PC-9 (cell line): Measurements from ENCODE around the gene SNAI3. TPM values are rescaled to one million over a fixed set of nuclear protein-coding genes. Genes with fewer than 3 reads are reported as not detected.

ENCODE experiments used
- BruUV-seq: library from RNA; stranded (reverse); fragments of 400-500 nt; replicated peaks from 2 replicates; lab custom pipeline; 2021; lab: Mats Ljungman, UMichigan
- CTCF ChIA-PET: fragments of 300-600 bp; sonication (Branson Sonifier 250); formaldehyde crosslinking; loops from one replicate; lab custom pipeline; 2022; ENCODE audit warnings: antibody characterized with exemption; lab: Charles Lee
- POLR2A ChIA-PET: fragments of 300-600 bp; sonication (Branson Sonifier 250); formaldehyde crosslinking; loops from one replicate; lab custom pipeline; 2022; ENCODE audit warnings: antibody characterized with exemption; ENCODE audit not compliant: unreplicated experiment; lab: Charles Lee
- DNase-seq, 2 experiments: peaks; one replicate each; pipeline versions ENCODE4 v3.0.0 to v3.0.0-alpha.2; 2015 to 2022; ENCODE audit warnings: mixed read lengths in 1 of 2
- H2AFZ ChIP-seq: fragments of 200-600 bp; sonication (generic); 2 replicates; pipeline ENCODE4 v1.8.1; 2017; ENCODE audit warnings: antibody characterized with exemption
- H3F3A ChIP-seq: fragments of 200-600 bp; sonication (generic); 2 replicates; pipeline ENCODE4 v1.8.1; 2017; ENCODE audit warnings: antibody characterized with exemption, mild to moderate bottlenecking, low read depth; ENCODE audit not compliant: insufficient read depth
- H3K27ac ChIP-seq: fragments of 200-600 bp; sonication (generic); 2 replicates; pipeline ENCODE4 v1.6.1; 2016; ENCODE audit warnings: mixed run types
- H3K27me3 ChIP-seq: fragments of 200-600 bp; sonication (generic); 2 replicates; pipeline ENCODE4 v1.6.1; 2016; ENCODE audit warnings: low read depth, mixed run types; ENCODE audit not compliant: insufficient read depth
- H3K36me3 ChIP-seq: fragments of 200-600 bp; sonication (generic); 2 replicates; pipeline ENCODE4 v1.6.1; 2016; ENCODE audit warnings: low read depth, mixed run types
- H3K4me1 ChIP-seq: fragments of 200-600 bp; sonication (generic); replicated peaks from 2 replicates; pipeline ENCODE4 v1.6.1; 2016; ENCODE audit warnings: mixed run types; ENCODE audit not compliant: insufficient read depth
- H3K4me2 ChIP-seq: fragments of 200-600 bp; sonication (generic); 2 replicates; pipeline ENCODE4 v1.6.1; 2017; ENCODE audit warnings: mixed run types
- H3K4me3 ChIP-seq: fragments of 200-600 bp; sonication (generic); 2 replicates; pipeline ENCODE4 v1.6.1; 2016; ENCODE audit warnings: mixed run types
- H3K79me2 ChIP-seq: fragments of 200-600 bp; sonication (generic); 2 replicates; pipeline ENCODE4 v1.6.1; 2017; ENCODE audit warnings: low read depth, mixed run types
- H3K9me2 ChIP-seq: fragments of 200-600 bp; sonication (generic); 2 replicates; pipeline ENCODE4 v1.8.1; 2017; ENCODE audit warnings: mild to moderate bottlenecking; ENCODE audit not compliant: insufficient read depth
- H3K9me3 ChIP-seq: fragments of 200-600 bp; sonication (generic); 2 replicates; pipeline ENCODE4 v1.8.1; 2016; ENCODE audit warnings: low read depth; ENCODE audit not compliant: insufficient read depth
- H4K20me1 ChIP-seq: fragments of 200-600 bp; sonication (generic); 2 replicates; pipeline ENCODE4 v1.8.1; 2017; ENCODE audit not compliant: insufficient read depth
- EZH2 ChIP-seq: fragments of 200-600 bp; sonication (generic); IDR thresholded peaks from 2 replicates; pipeline ENCODE4 v1.8.0; 2017; ENCODE audit warnings: antibody characterized with exemption, low read depth
- intact Hi-C: fragments of 100-400 bp; cut with micrococcal nuclease; formaldehyde crosslinking; loops from one replicate; pipeline ENCODE4 v1.10.0; 2022; ENCODE audit not compliant: unreplicated experiment
- total RNA-seq: library from RNA; stranded (reverse); gene quantifications from 2 replicates; pipeline ENCODE4 v1.2.3, GENCODE V29; 2021
- TF ChIP-seq, protein P1 (sequence below): fragments of 200-600 bp; sonication (generic); conservative IDR thresholded peaks from 2 replicates; pipeline ENCODE4 v1.6.1; 2017; ENCODE audit warnings: mixed run types, antibody characterized with exemption, mild to moderate bottlenecking, moderate library complexity

The SNAI3 gene
- total RNA-seq, 1 experiment from 2014 or later = 1.3 TPM

DNA sequence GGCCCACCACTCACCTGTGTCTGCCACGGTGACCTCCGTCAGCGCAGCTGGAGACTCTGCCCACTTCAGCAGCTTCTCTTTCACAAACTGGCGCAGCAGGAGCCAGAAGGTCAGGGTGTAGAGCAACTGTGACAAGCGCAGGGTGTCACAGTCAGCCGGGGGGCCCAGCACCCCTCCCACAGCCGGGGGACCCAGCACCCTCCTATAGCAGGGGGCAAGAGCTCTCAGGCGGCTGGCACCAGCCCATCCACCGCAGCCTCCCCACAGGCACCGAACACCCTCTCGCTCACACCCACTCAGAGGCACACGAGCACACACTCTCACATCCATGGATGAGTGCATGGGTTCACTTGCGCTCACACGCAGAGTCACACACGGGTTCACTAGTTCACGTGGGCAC, 48.8 kb upstream of the SNAI3 start:
- peaks cover 15% of the 10 kb centered on the region for H3F3A ChIP-seq
- H2AFZ ChIP-seq = no peak overlapping the region
- no peaks in the 10 kb centered on the region for H3K27me3 ChIP-seq
- ChIA-PET POLR2A (interaction anchor here (0.7 kb wide), 1 partner anchor 76 kb away, joined by 5 read pairs; no protein-coding TSS in a partner anchor), CTCF (no interaction called here)
- no peak overlapping the region for H3K4me2 ChIP-seq
- no peak overlapping the region for H3K4me3 ChIP-seq
- no peak overlapping the region for H3K27ac ChIP-seq
- BruUV-seq = no TSS peak
- DNase-seq = no peak
- H3K79me2 ChIP-seq = no peaks in the 10 kb centered on the region
- no peaks in the 10 kb centered on the region for H3K9me3 ChIP-seq
- 0 out of 2 replicates have a peak, but pooled peaks cover 3% of the 10 kb centered on the region for H3K36me3 ChIP-seq
- H4K20me1 ChIP-seq = peaks cover 12% of the 10 kb centered on the region; the same call in 1 of the 2 replicates
- intact Hi-C loops = loop anchor here (5.0 kb wide), 2 partner anchors 67 to 432 kb away; partner anchors contain the start of gene CDT1
- TF ChIP-seq, protein P1, sequence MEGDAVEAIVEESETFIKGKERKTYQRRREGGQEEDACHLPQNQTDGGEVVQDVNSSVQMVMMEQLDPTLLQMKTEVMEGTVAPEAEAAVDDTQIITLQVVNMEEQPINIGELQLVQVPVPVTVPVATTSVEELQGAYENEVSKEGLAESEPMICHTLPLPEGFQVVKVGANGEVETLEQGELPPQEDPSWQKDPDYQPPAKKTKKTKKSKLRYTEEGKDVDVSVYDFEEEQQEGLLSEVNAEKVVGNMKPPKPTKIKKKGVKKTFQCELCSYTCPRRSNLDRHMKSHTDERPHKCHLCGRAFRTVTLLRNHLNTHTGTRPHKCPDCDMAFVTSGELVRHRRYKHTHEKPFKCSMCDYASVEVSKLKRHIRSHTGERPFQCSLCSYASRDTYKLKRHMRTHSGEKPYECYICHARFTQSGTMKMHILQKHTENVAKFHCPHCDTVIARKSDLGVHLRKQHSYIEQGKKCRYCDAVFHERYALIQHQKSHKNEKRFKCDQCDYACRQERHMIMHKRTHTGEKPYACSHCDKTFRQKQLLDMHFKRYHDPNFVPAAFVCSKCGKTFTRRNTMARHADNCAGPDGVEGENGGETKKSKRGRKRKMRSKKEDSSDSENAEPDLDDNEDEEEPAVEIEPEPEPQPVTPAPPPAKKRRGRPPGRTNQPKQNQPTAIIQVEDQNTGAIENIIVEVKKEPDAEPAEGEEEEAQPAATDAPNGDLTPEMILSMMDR = no peak
- no peak for TF ChIP-seq EZH2
- H3K4me1 ChIP-seq = no peaks in the 10 kb centered on the region
- H3K9me2 ChIP-seq = no peaks in the 10 kb centered on the region

GRCh38 chr16:88734361-88734728, 48.0 kb upstream of the SNAI3 start:
- Histone ChIP-seq H3K36me3 (0 out of 2 replicates have a peak, but pooled peaks cover 3% of the 10 kb centered on the region), H3K27me3 (no peaks in the 10 kb centered on the region), H3K9me3 (no peaks in the 10 kb centered on the region), H3K79me2 (no peaks in the 10 kb centered on the region), H3K4me1 (no peaks in the 10 kb centered on the region), H2AFZ (no peak overlapping the region), H3K4me2 (no peak overlapping the region), H3K4me3 (no peak overlapping the region), H3F3A (peaks cover 15% of the 10 kb centered on the region), H3K27ac (no peak overlapping the region), H3K9me2 (no peaks in the 10 kb centered on the region), H4K20me1 (peaks cover 12% of the 10 kb centered on the region; the same call in 1 of the 2 replicates)
- DNase-seq = no peak
- no TSS peak for BruUV-seq
- intact Hi-C loops = no loop called here
- CTCF ChIA-PET = no interaction called here
- no peak for TF ChIP-seq EZH2
- POLR2A ChIA-PET = no interaction called here

DNA sequence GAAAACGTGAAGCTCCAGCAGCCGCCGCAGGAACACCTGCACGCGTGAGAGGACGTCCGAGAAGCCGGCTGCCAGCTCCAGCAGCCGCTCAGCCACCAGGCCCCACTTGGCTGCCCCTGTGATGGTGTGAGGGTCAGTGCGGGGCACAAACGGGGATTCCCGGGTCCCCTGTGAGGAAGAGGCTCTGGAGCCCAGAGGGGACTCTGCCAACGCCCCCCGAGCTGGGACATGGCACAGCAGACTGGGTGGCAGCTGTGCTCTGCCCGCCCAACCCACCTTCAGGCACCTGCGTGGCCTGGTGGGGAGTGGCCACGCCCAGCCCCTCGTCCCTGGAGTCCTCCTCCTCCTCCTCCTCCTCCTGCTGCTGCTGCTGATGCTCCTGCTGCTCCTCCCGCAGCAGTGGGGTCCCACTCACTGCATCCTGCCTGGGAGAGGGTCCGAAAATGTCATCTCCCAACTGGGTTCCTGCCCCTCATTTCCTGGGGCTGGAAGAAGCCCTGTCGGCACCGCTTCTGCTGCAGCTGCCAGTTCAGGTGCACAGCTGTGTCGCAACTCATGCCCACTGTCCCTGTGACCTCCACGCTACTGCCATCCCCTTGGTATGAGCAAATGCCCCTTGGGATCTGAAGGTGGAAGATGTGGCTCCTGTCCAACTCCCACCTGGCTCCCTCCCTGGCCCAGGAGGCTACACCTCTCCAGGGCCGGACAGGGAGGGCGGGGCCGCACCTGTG, 47.5 kb upstream of the SNAI3 start:
- intact Hi-C loops = no loop called here
- Histone ChIP-seq H3K79me2 (no peaks in the 10 kb centered on the region), H3K9me2 (no peaks in the 10 kb centered on the region), H2AFZ (no peak overlapping the region), H3K4me1 (no peaks in the 10 kb centered on the region), H3K36me3 (0 out of 2 replicates have a peak, but pooled peaks cover 3% of the 10 kb centered on the region), H3K9me3 (no peaks in the 10 kb centered on the region), H4K20me1 (peaks cover 12% of the 10 kb centered on the region; the same call in 1 of the 2 replicates), H3K27me3 (no peaks in the 10 kb centered on the region), H3K4me2 (no peak overlapping the region), H3K4me3 (no peak overlapping the region), H3K27ac (no peak overlapping the region), H3F3A (peaks cover 12% of the 10 kb centered on the region)
- CTCF ChIA-PET = no interaction called here
- POLR2A ChIA-PET = interaction anchor here (0.7 kb wide), 1 partner anchor 516 kb away, joined by 3 read pairs; no protein-coding TSS in a partner anchor
- no TSS peak for BruUV-seq
- DNase-seq = no peak
- no peak for TF ChIP-seq EZH2
- TF ChIP-seq, protein P1 = no peak
